ENCODE data around the gene ADRA1B. TPM values are rescaled to one million over a fixed set of nuclear protein-coding genes. Genes with fewer than 3 reads are reported as not detected.

Gene ADRA1B
- total and polyA plus RNA-seq, 2 of the 8 experiments (the other 6 are each of a cell fraction or from before 2014, with no cell fraction given): not detected

DNA sequence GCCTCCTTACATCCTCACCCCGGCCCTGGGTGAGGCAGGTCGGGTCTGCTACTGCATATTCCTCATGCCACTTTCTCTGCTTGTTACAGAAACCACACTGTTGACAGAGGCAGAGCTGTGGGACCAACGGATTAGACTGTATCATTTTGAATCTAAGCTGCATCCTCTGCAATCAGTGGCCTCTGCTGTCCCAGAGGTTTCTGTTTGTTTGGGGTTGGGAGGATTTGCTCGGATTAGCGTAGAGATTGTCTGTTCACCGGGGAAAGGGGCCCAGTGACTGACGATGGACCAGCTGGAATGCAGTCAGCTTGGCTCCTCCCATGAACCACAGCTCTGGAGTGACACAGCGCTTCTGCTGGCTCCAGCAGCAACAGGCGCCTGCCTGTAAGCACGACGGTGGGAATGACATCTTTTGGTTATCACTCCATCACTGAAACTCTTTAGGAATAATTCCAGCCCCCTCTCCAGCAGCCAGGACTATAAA lies 37.3 kb upstream of the ADRA1B start (continued):
- TF ChIP-seq MAFK (IDR thresholded peaks at IDR 0.05; ENCODE audit: low read depth, low read length) (peak; percentile 77; the same call in 1 of the 2 replicates), ASH2L (IDR thresholded peaks at IDR 0.05; ENCODE audit: low read length) (peak; percentile 78)
